CD4-positive, CD25-positive, alpha-beta regulatory T cell (primary cell): ENCODE measurements around the gene PCSK1. TPM values are rescaled to one million over a fixed set of nuclear protein-coding genes. Genes with fewer than 3 reads are reported as not detected.
"Not testable (repeated sequence)": the region's sequence is repeated elsewhere in the genome, so short reads cannot be mapped to it uniquely, and the experiment has no call there.

Source experiments
- ATAC-seq, 2 donors: fragments of 150-1000 bp; cut with Tn5 transposase; one replicate each; pipeline ENCODE4 v1.10.0; 2021; ENCODE audit warnings: low read depth in 2 of 2, moderate number of reproducible peaks in 2 of 2, moderate library complexity in 1 of 2
- DNase-seq, 3 donors: peaks; one replicate each; pipeline versions ENCODE4 v3.0.0 to v3.0.0-alpha.2; 2012 to 2022; ENCODE audit warnings: mixed read lengths in 1 of 3
- H3K27ac ChIP-seq: one replicate; pipeline ENCODE4 v1.7.0; 2013; ENCODE audit warnings: mild to moderate bottlenecking, low read length; ENCODE audit not compliant: insufficient read depth, poor library complexity, severe bottlenecking
- H3K27me3 ChIP-seq: one replicate; pipeline ENCODE4 v1.7.0; 2013; ENCODE audit warnings: low read length; ENCODE audit not compliant: control insufficient read depth, insufficient read depth
- H3K36me3 ChIP-seq: one replicate; pipeline ENCODE4 v1.7.0; 2013; ENCODE audit warnings: mild to moderate bottlenecking, low read length, moderate library complexity; ENCODE audit not compliant: control insufficient read depth, insufficient read depth
- H3K4me1 ChIP-seq: 2 replicates; pipeline ENCODE4 v1.7.0; 2013; ENCODE audit warnings: mild to moderate bottlenecking, low read length; ENCODE audit not compliant: insufficient read depth, control insufficient read depth, poor library complexity, severe bottlenecking
- H3K4me3 ChIP-seq: one replicate; pipeline ENCODE4 v1.7.0; 2013; ENCODE audit warnings: low read depth, mild to moderate bottlenecking, low read length, moderate library complexity
- H3K9me3 ChIP-seq, 2 experiments: 1 replicate in 1 of 2; 2 replicates in 1 of 2; pipeline ENCODE4 v1.7.0; 2013; ENCODE audit warnings: low read length in 2 of 2, mild to moderate bottlenecking in 1 of 2, moderate library complexity in 1 of 2; ENCODE audit not compliant: control insufficient read depth in 2 of 2
- H3K27ac Mint-ChIP-seq, 3 donors: one replicate each; pipeline ENCODE4 v1.8.0; 2020 to 2022; ENCODE audit warnings: mild to moderate bottlenecking in 3 of 3, mixed read lengths in 3 of 3, moderate library complexity in 2 of 3
- H3K27me3 Mint-ChIP-seq: one replicate; pipeline ENCODE4 v1.8.0; 2022; ENCODE audit warnings: mild to moderate bottlenecking, mixed read lengths
- H3K36me3 Mint-ChIP-seq: one replicate; pipeline ENCODE4 v1.8.0; 2020; ENCODE audit warnings: mixed read lengths
- H3K4me1 Mint-ChIP-seq, 4 donors: one replicate each; pipeline ENCODE4 v1.8.0; 2020 to 2022; ENCODE audit warnings: mixed read lengths in 4 of 4, mild to moderate bottlenecking in 1 of 4
- H3K4me3 Mint-ChIP-seq, 4 donors: one replicate each; pipeline ENCODE4 v1.8.0; 2020 to 2022; ENCODE audit warnings: mild to moderate bottlenecking in 4 of 4, mixed read lengths in 4 of 4, moderate library complexity in 3 of 4
- H3K9me3 Mint-ChIP-seq, 7 donors: one replicate each; pipeline ENCODE4 v1.8.0; 2020 to 2022; ENCODE audit warnings: mixed read lengths in 7 of 7, mild to moderate bottlenecking in 3 of 7, moderate library complexity in 2 of 7
- polyA plus RNA-seq, 4 donors: library from polyadenylated mRNA; unstranded; fragments of 300-500 nt; fragmentation: Illumina TruSeq; gene quantifications; one replicate each; pipeline ENCODE4 v1.2.3, GENCODE V29; 2021
- total RNA-seq: library from RNA; stranded (reverse); gene quantifications from one replicate; pipeline ENCODE4 v1.2.3, GENCODE V29; 2022

The PCSK1 gene
- total and polyA plus RNA-seq, 5 donors from 2014 or later, result not detected

GRCh38 chr5:96402500-96402899 is 30.5 kb downstream of the PCSK1 start:
- Mint-ChIP-seq H3K36me3 (no peaks in the 10 kb centered on the region), H3K27me3 (peaks cover 13% of the 10 kb centered on the region)

GRCh38 chr5:96396878-96397277 is 36.2 kb downstream of the PCSK1 start:
- Mint-ChIP-seq H3K9me3 (peaks cover 0 to 4% (median 2%) of the 10 kb centered on the region in 7 donors), H3K27me3 (peaks cover 15% of the 10 kb centered on the region), H3K4me3 (no peak overlapping the region), H3K4me1 (no peaks in the 10 kb centered on the region), H3K36me3 (no peaks in the 10 kb centered on the region), H3K27ac (no peak overlapping the region)
- H3K27ac ChIP-seq, result no peak overlapping the region
- ATAC-seq, result no peak
- H3K9me3 ChIP-seq, result no peaks in the 10 kb centered on the region
- peaks cover 8% of the 10 kb centered on the region for H3K27me3 ChIP-seq
- H3K36me3 ChIP-seq, result no peaks in the 10 kb centered on the region
- H3K4me3 ChIP-seq, result no peak overlapping the region
- H3K4me1 ChIP-seq, result no peaks in the 10 kb centered on the region
- DNase-seq, result no peak

More at GRCh38 chr5:96402500-96402899, 30.5 kb downstream of the PCSK1 start:
- no peak overlapping the region for H3K27ac Mint-ChIP-seq
- Histone ChIP-seq H3K27ac (no peak overlapping the region), H3K27me3 (peaks cover 5% of the 10 kb centered on the region), H3K9me3 (no peaks in the 10 kb centered on the region), H3K4me1 (no peaks in the 10 kb centered on the region), H3K36me3 (no peaks in the 10 kb centered on the region), H3K4me3 (no peak overlapping the region)
- DNase-seq (no peak), ATAC-seq (no peak)
- H3K4me1 Mint-ChIP-seq, result no peaks in the 10 kb centered on the region
- no peak overlapping the region for H3K4me3 Mint-ChIP-seq
- H3K9me3 Mint-ChIP-seq, result no peaks in the 10 kb centered on the region

GRCh38 chr5:96395295-96395694 is 37.8 kb downstream of the PCSK1 start:
- DNase-seq, H3K27me3 Mint-ChIP-seq, H3K36me3 ChIP-seq, H3K9me3 ChIP-seq, H3K36me3 Mint-ChIP-seq, H3K27me3 ChIP-seq, H3K4me1 ChIP-seq, H3K9me3 Mint-ChIP-seq, H3K27ac ChIP-seq, H3K4me1 Mint-ChIP-seq, H3K27ac Mint-ChIP-seq, H3K4me3 Mint-ChIP-seq, ATAC-seq, H3K4me3 ChIP-seq: not testable (repeated sequence)

GRCh38 chr5:96391921-96392320 is 41.1 kb downstream of the PCSK1 start:
- no peaks in the 10 kb centered on the region for H3K36me3 Mint-ChIP-seq
- H3K9me3 Mint-ChIP-seq, result peaks cover 0 to 4% (median 2%) of the 10 kb centered on the region in 7 donors
- peaks cover 13% of the 10 kb centered on the region for H3K27me3 Mint-ChIP-seq
- Histone ChIP-seq H3K36me3 (no peaks in the 10 kb centered on the region), H3K9me3 (no peaks in the 10 kb centered on the region), H3K27me3 (peaks cover 8% of the 10 kb centered on the region), H3K4me1 (no peaks in the 10 kb centered on the region), H3K27ac (no peak overlapping the region), H3K4me3 (no peak overlapping the region)
- H3K4me1 Mint-ChIP-seq, result no peaks in the 10 kb centered on the region
- DNase-seq (no peak), ATAC-seq (no peak)
- no peak overlapping the region for H3K4me3 Mint-ChIP-seq
- H3K27ac Mint-ChIP-seq, result no peak overlapping the region

GRCh38 chr5:96388176-96388575 is 44.9 kb downstream of the PCSK1 start:
- Histone ChIP-seq H3K36me3 (no peaks in the 10 kb centered on the region), H3K9me3 (no peaks in the 10 kb centered on the region), H3K27ac (no peak overlapping the region), H3K27me3 (peaks cover 5% of the 10 kb centered on the region), H3K4me1 (no peaks in the 10 kb centered on the region), H3K4me3 (no peak overlapping the region)
- Mint-ChIP-seq H3K4me3 (no peak overlapping the region), H3K9me3 (peaks cover 0 to 3% (median 0%) of the 10 kb centered on the region in 7 donors), H3K27me3 (peaks cover 20% of the 10 kb centered on the region), H3K36me3 (no peaks in the 10 kb centered on the region), H3K27ac (no peak overlapping the region), H3K4me1 (no peaks in the 10 kb centered on the region)
- no peak for ATAC-seq
- no peak for DNase-seq

GRCh38 chr5:96387616-96388015 is 45.4 kb downstream of the PCSK1 start:
- Mint-ChIP-seq H3K4me1 (no peaks in the 10 kb centered on the region), H3K27ac (no peak overlapping the region), H3K9me3 (peaks cover 0 to 3% (median 0%) of the 10 kb centered on the region in 7 donors), H3K27me3 (peaks cover 23% of the 10 kb centered on the region), H3K4me3 (no peak overlapping the region), H3K36me3 (no peaks in the 10 kb centered on the region)
- Histone ChIP-seq H3K9me3 (no peaks in the 10 kb centered on the region), H3K36me3 (no peaks in the 10 kb centered on the region), H3K27me3 (peaks cover 5% of the 10 kb centered on the region), H3K27ac (no peak overlapping the region), H3K4me3 (no peak overlapping the region), H3K4me1 (no peaks in the 10 kb centered on the region)
- DNase-seq (no peak), ATAC-seq (no peak)

- H3K36me3 Mint-ChIP-seq, result no peaks in the 10 kb centered on the region
Measured at GRCh38 chr5:96385538-96385937, 47.5 kb downstream of the PCSK1 start.

GRCh38 chr5:96384353-96384752 is 48.7 kb downstream of the PCSK1 start:
- peaks cover 29% of the 10 kb centered on the region for H3K27me3 Mint-ChIP-seq
- H3K27me3 ChIP-seq, result peaks cover 8% of the 10 kb centered on the region
- H3K27ac Mint-ChIP-seq, result no peak overlapping the region
- DNase-seq (no peak), ATAC-seq (no peak)
- H3K4me1 Mint-ChIP-seq, result peaks cover 0 to 4% (median 0%) of the 10 kb centered on the region in 4 donors
- H3K27ac ChIP-seq, result no peak overlapping the region
- no peaks in the 10 kb centered on the region for H3K36me3 Mint-ChIP-seq
- no peak overlapping the region for H3K4me3 ChIP-seq
- H3K4me1 ChIP-seq, result no peaks in the 10 kb centered on the region
- H3K36me3 ChIP-seq, result no peaks in the 10 kb centered on the region
- no peaks in the 10 kb centered on the region for H3K9me3 ChIP-seq
- no peak overlapping the region for H3K4me3 Mint-ChIP-seq
- peaks cover 0 to 3% (median 0%) of the 10 kb centered on the region in 7 donors for H3K9me3 Mint-ChIP-seq

More at GRCh38 chr5:96385538-96385937, 47.5 kb downstream of the PCSK1 start:
- Mint-ChIP-seq H3K4me3 (no peak overlapping the region), H3K4me1 (peaks cover 0 to 4% (median 0%) of the 10 kb centered on the region in 4 donors), H3K27ac (no peak overlapping the region), H3K9me3 (peaks cover 0 to 3% (median 0%) of the 10 kb centered on the region in 7 donors), H3K27me3 (peaks cover 24% of the 10 kb centered on the region)
- Histone ChIP-seq H3K36me3 (no peaks in the 10 kb centered on the region), H3K4me1 (no peaks in the 10 kb centered on the region), H3K9me3 (no peaks in the 10 kb centered on the region), H3K4me3 (no peak overlapping the region), H3K27me3 (peaks cover 5% of the 10 kb centered on the region), H3K27ac (no peak overlapping the region)
- DNase-seq (no peak), ATAC-seq (no peak)
